SK-N-SH (cell line): ENCODE data around the gene STEAP3.

Experiments used
- CTCF ChIP-seq: fragments of 200-600 bp; sonication (generic); IDR thresholded peaks from 2 replicates; pipeline ENCODE4 v1.6.1; 2017; ENCODE audit warnings: antibody characterized with exemption, mild to moderate bottlenecking, moderate library complexity
- ELF1 ChIP-seq: IDR thresholded peaks from 2 replicates; pipeline ENCODE4 v1.4.0; 2012
- FOXM1 ChIP-seq: IDR thresholded peaks from 2 replicates; pipeline ENCODE4 v1.4.0; 2012; ENCODE audit warnings: low read depth, mild to moderate bottlenecking
- MXI1 ChIP-seq: IDR thresholded peaks from 2 replicates; pipeline ENCODE4 v1.6.1; 2012; ENCODE audit warnings: mild to moderate bottlenecking, low read depth, low read length, improper control_type of control experiment
- POLR2AphosphoS5 ChIP-seq: IDR thresholded peaks from 2 replicates; pipeline ENCODE4 v1.6.1; 2012; ENCODE audit warnings: low read depth, low read length
- RAD21 ChIP-seq: IDR thresholded peaks from 2 replicates; pipeline ENCODE4 v1.6.1; 2012; ENCODE audit warnings: mild to moderate bottlenecking, low read length
- RXRA ChIP-seq: IDR thresholded peaks from 2 replicates; pipeline ENCODE4 v1.4.0; 2012; ENCODE audit warnings: low read depth, mild to moderate bottlenecking, borderline replicate concordance
- USF1 ChIP-seq: IDR thresholded peaks from 2 replicates; pipeline ENCODE4 v1.4.0; 2012; ENCODE audit warnings: low read depth, borderline replicate concordance

- no peak for TF ChIP-seq MXI1
- no peak for TF ChIP-seq CTCF
- no peak for TF ChIP-seq USF1
- no peak for TF ChIP-seq POLR2AphosphoS5
- TF ChIP-seq ELF1: no peak
- no peak for TF ChIP-seq RXRA
- no peak for TF ChIP-seq RAD21
- no peak for TF ChIP-seq FOXM1
Observed at GRCh38 chr2:119205001-119205706, 18.5 kb upstream of the STEAP3 start.
